ENCODE data around the gene CCDC149.

GRCh38 chr4:24894243-24894642, 18.6 kb downstream of the CCDC149 start:
- TF ChIP-seq CREB5 (CRISPR knock-in tag; IDR thresholded peaks at IDR 0.05; ENCODE audit: low read depth), result no peak
- no peak for TF ChIP-seq ZFP3 (CRISPR knock-in tag; IDR thresholded peaks at IDR 0.05)
- TF ChIP-seq ZNF565 (CRISPR knock-in tag; conservative IDR thresholded peaks at IDR 0.05; ENCODE audit: low read depth), result no peak
- TF ChIP-seq POU6F1 (CRISPR knock-in tag; IDR thresholded peaks at IDR 0.05; ENCODE audit: borderline replicate concordance, low read depth), result no peak
- no peak for TF ChIP-seq PPARA (CRISPR knock-in tag; IDR thresholded peaks at IDR 0.05; ENCODE audit: borderline replicate concordance)
- no peak for TF ChIP-seq PATZ1 (CRISPR knock-in tag; IDR thresholded peaks at IDR 0.05; ENCODE audit: borderline replicate concordance)
- no peak for TF ChIP-seq BACH2 (CRISPR knock-in tag; IDR thresholded peaks at IDR 0.05; ENCODE audit: borderline replicate concordance)
- TF ChIP-seq SNAI2 (CRISPR knock-in tag; IDR thresholded peaks at IDR 0.05), result no peak
- TF ChIP-seq ZC3H10 (CRISPR knock-in tag; IDR thresholded peaks at IDR 0.05), result no peak

Measured in SK-N-SH treated with all-trans-retinoic acid at 6 μM for 48 hours (cell line).